A673 (cell line): ENCODE data around the gene B3GALT6.

ENCODE experiments used
- CTCF ChIP-seq: fragments of 300-800, 200-600 bp; sonication (generic); conservative IDR thresholded peaks from 2 replicates; pipeline ENCODE4 v1.5.1; 2017; ENCODE audit warnings: low read depth, mild to moderate bottlenecking, antibody characterized with exemption, low read length, moderate library complexity, mixed read lengths
- EZH2 ChIP-seq: fragments of 200-600 bp; sonication (generic); IDR thresholded peaks from 2 replicates; pipeline ENCODE4 v1.6.1; 2017; ENCODE audit warnings: borderline replicate concordance, low read depth, mild to moderate bottlenecking, mixed read lengths, antibody characterized with exemption, low read length; ENCODE audit not compliant: poor library complexity, severe bottlenecking

DNA sequence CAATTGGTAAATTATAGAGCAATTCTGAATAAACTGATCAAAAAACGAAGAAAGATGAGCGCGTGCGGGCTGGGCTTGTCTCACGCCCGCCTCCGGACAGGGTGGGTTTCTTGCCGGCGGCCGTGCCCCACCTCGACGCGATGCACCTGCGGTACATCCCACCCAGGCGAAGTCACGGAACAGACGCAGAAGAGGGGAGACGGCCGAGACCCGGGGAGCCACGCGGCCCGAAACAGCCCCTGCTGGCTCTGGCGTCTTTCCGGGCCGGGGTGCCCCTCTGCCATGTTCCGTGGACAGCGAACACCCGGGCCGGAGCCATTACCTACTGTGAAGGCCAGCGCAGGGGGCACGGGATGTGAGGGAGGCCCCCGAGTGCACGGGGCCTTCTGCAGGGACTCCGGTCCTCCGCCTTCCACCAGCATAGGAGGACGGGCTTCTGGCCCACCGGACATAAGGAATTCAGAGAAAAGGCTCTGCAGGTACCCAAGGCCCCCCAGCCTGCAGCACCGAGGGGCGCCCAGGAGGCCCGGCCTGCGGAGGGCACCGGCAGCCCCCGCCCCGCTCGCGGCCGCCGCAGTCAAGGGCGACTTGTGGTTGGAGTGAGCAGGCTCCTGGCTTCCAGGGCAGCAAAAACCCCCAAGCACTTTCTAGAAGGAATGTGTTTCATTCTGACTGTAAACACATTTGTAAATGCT, 22.1 kb downstream of the B3GALT6 start:
- TF ChIP-seq CTCF (no peak), EZH2 (no peak)
